Tibial nerve (tissue), 3 donors: Measurements from ENCODE around the gene LRRC56.

Experiments used
- POLR2A ChIP-seq, 2 donors: fragments of 450-650 bp; IDR thresholded peaks; one replicate each; pipeline ENCODE4 v1.6.1; 2017; ENCODE audit warnings: antibody characterized with exemption in 2 of 2, mild to moderate bottlenecking in 2 of 2, moderate library complexity in 2 of 2
- TF ChIP-seq, protein P1 (sequence below), 5 experiments: fragments of 200-600 bp in 3 of 5; fragments of 450-650 bp in 2 of 5; sonication (generic) in 3 of 5; IDR thresholded peaks; one replicate each; pipeline ENCODE4 v1.5.1; 2016 to 2019; ENCODE audit warnings: antibody characterized with exemption in 5 of 5, mild to moderate bottlenecking in 3 of 5, moderate library complexity in 2 of 5

DNA sequence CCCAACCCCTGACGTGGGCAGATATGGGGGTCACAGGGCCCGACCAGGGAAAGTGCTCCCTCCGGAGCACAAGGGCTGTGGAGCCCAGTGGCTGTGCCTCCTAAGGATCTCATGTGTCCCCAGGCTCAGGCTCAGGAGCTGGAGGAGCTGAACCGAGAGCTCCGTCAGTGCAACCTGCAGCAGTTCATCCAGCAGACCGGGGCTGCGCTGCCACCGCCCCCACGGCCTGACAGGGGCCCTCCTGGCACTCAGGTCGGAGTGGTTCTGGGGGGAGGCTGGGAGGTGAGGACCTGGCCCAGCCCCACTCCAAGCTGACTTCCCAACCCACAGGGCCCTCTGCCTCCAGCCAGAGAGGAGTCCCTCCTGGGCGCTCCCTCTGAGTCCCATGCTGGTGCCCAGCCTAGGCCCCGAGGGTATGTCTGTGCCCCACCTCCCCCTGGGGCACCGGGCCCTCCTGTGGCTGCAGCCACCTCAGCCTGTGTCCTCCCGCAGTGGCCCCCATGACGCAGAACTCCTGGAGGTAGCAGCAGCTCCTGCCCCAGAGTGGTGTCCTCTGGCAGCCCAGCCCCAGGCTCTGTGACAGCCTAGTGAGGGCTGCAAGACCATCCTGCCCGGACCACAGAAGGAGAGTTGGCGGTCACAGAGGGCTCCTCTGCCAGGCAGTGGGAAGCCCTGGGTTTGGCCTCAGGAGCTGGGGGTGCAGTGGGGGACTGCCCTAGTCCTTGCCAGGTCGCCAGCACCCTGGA is 25.9 kb downstream of the LRRC56 start:
- TF ChIP-seq, protein P1, sequence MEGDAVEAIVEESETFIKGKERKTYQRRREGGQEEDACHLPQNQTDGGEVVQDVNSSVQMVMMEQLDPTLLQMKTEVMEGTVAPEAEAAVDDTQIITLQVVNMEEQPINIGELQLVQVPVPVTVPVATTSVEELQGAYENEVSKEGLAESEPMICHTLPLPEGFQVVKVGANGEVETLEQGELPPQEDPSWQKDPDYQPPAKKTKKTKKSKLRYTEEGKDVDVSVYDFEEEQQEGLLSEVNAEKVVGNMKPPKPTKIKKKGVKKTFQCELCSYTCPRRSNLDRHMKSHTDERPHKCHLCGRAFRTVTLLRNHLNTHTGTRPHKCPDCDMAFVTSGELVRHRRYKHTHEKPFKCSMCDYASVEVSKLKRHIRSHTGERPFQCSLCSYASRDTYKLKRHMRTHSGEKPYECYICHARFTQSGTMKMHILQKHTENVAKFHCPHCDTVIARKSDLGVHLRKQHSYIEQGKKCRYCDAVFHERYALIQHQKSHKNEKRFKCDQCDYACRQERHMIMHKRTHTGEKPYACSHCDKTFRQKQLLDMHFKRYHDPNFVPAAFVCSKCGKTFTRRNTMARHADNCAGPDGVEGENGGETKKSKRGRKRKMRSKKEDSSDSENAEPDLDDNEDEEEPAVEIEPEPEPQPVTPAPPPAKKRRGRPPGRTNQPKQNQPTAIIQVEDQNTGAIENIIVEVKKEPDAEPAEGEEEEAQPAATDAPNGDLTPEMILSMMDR (IDR thresholded peaks at IDR 0.05), result no peak
- no peak for TF ChIP-seq POLR2A (IDR thresholded peaks at IDR 0.05)
